NCI-H526 treated with DMSO at 0.1 percent for 48 hours (cell line): ENCODE data around the gene RECQL5.
"Not testable (repeated sequence)": the region's sequence is repeated elsewhere in the genome, so short reads cannot be mapped to it uniquely, and the experiment has no call there.

Source experiments
- DNase-seq: peaks from one replicate; lab custom pipeline; 2025; lab: John Stamatoyannopoulos, UW

The RECQL5 gene

DNA sequence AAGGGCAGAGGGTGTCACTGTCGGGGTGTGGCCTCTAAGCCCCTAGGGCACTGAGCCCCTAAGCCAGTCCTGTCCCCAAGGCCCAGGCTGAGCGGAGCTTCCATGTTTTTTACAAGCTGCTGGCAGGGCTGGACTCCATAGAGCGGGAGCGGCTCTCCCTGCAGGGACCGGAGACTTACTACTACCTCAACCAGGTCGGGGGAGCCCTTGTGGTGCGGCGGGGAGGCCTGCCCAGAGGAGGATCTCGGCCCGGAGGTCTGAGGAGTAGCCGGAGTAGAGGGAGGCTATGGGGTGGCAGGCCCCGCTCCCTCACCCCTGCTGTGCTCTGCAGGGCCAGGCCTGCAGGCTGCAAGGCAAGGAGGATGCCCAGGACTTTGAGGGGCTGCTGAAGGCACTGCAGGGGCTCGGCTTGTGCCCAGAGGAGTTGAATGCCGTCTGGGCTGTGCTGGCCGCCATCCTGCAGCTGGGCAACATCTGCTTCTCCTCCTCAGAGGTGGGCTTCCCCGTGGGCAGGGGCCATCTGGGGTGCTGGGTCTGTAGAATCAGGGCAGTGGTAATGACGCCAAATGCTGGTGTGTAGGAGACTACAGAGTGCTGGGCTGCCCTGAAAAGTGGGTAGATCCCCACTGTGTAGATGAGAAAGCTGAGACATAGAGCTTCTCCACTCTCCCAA lies 74.5 kb downstream of the RECQL5 start:
- DNase-seq: no peak

DNA sequence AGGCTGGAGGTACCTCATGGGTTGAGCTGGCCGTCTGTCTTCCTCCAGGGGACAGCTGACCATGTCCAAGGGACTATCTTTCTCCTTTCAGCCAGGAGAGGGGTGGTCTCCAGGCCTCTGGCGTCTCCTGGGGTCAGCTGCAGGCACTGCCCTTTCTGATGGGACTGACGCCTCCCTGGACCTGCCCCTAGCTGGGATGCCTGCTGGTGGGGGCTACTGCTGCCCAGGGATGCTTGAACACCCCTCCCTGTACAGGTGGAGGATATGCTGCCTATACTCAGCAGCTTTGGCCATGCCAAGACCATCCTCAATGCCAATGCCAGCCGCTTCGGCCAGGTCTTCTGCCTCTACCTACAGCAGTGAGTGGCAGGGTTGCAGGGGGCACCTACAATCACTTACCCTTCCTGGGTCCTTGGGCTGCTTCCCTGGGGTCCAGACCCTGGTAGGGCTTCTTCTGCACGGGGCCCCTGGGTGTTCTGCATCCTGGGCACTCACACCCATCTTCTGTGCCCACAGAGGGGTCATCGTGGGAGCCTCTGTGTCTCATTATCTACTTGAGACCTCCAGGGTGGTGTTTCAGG lies 75.1 kb downstream of the RECQL5 start:
- no peak for DNase-seq

DNA sequence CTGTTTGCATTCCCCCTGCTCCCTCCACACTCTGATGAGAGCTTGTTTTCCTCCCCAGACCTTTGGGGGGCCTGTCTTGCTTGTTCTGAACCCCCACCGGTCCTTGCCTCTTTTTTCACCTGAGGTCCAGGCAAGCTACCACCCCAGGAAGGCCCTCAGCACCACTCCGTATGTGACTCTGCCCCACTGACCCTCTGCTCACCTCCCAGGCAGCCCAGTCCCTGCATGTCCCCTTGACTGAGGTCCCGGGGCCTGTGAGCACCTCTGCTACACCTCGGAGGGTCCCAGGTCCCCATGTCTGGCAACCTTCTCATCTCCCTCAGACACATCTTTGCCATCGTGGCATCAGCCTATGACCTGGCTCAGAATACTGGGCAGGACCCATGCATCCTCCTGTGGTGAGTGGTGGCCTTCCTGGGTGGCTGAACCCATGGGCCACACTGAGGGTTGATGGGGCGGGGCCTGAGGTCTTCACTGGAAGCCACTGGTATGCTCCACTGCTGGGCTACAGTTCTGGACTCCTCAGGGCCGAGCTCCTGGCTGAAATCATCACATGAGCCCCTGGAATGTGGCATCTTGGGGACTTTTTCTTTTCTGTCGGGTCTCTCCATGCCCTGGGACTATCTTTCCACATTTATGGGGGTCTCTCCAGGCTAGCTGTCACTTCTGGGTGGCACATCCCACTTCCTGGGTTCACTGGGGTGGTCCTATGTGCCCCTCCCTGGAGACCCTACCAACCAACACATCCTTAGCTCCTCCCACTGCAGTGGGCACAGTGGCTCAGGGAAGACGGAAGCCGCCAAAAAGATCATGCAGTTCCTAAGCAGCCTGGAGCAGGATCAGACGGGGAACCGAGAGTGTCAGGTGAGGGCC lies 75.9 kb downstream of the RECQL5 start:
- no peak for DNase-seq

DNA sequence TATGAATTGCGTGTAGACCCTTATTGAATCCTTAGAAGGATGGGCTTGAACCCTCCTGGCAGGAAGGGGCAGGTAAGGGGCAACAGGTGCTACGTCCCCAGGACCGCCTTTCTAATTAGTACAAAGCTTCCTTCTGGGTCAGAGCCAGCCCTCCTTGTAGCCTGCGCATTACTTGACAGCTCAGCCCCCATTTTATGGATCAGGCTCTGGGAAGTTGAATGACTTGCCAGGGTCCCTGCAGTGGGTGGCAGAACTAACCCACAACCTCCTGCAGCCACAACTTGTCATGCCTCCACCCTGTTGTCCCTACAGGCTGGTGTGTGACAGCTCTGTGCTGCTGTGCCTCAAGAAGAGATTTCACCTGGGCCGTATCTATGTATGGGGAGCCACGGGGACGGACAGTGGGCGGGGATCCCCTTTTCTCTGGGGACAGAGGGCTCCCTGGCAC lies 76.6 kb downstream of the RECQL5 start:
- no peak for DNase-seq

DNA sequence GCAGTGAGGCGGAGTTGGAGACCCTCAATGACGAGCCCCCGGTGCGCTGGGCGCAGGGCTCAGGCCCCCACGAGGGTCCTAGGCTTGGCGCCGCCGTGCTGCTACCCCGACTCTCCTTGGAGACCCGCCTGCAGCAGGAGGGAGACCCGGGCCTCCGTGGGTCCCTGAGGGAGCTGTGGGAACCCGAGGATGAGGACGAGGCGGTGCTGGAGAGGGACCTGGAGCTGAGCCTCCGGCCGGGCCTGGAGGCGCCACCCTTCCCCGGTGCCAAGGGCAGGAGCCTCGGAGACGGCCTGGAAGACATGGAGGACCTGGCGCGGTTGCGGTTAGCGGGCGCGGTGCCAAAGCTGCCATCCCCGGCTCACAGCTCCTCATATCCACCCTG lies 77.0 kb downstream of the RECQL5 start:
- DNase-seq: no peak

DNA sequence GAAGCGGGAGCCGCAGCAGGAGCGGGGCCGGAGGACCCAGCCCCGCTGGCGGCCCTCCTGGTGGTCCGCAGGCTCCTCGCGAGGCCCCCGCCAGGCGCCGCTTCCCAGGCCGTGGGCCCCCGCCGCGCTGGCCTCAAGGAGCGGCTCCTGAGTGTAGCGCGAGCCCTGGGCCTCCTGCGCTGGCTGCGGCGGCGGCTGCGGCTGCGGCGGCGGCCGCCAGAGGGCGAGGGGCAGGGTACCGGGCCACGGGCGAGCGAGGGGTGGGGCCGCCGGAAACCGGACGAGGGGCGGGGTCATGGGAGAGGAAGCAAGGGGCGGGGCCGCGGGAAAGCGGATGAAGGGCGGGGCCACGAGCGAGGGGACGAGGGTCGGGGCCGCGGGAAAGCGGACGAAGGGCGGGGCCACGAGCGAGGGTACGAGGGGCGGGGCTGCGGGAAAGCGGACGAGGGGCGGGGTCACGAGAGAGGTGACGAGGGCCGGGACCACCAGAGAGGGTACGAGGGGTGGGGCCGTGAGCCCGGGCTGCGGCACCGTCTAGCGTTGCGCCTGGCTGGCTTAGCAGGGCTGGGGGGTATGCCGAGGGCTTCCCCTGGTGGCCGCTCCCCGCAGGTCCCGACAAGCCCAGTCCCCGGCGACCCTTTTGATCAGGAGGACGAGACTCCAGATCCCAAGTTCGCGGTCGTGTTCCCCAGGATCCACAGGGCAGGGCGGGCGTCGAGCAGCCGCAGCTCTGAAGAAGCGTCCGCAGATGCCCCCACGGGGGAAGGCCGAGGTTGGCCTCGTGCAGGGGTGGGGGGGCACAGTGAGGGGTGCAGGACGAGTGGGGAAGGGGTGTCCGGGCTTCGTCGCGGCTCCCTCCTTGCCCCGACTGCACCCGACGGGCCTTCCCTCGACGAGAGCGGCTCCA lies 77.7 kb downstream of the RECQL5 start:
- peak; percentile 75 for DNase-seq

DNA sequence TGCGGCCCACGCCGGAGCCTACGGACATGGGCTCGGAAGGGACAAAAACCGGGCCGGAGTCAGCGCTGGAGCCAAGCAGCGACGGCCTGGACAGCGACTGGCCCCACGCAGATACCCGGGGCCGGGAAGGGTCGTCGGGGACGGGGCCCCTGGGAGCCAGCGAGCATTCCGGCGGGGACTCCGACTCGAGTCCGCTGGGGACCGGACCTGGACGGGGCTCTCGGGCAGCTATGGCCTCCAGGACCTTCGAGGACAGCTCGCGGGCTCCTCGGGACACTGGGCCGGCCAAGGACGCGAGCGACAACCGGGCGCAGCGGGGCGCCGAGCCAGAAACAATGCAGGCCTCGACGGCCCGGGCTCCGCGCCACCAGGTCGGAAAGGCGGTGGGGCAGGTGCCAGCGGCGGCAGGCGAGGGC lies 78.3 kb downstream of the RECQL5 start:
- no peak for DNase-seq

DNA sequence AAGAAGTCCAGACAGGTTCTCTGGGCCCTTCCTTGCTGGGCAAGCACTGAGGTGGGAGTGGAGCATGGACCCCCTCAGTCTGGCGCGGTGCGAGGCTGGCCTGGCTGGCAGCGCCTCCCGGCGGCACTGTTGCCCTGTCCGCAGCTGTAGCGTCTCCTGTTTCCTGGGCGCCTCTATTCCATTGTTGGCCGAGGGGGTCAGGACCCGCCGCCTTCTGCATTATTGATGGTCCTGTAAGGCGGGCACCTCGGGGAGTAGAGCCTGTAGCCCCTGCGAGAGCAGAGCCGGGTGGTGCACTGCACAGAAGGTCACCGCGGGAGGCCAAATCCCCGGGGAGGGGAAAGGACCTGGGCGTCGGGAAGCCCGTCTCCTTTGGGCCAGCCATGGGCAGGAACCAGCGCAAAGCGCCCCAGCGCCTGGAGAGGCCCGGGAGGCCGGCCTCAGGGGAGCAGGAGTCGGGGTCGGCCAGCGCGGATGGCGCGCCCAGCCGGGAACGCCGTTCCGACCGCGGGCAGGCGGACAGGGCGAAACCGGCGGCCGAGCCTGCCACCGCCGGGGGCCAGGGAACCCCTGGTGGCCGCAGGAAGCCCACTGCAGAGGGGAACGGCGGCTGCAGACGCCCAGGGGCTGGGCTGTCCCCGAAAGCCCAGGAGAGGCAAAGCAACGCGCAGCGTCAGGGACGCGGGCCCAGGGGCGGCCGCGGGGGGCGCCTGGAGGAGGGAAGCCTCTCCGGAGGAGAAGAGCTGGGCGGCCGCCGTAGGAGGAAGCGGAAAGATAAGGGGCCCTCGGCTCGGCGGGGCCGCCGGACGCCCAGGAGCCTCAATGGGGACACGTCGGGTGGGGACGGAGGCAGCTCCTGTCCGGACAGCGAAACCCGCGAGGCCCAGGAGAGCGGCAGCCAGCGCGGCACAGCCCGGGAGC lies 79.0 kb downstream of the RECQL5 start, which contains the start of gene MYO15B:
Gene MYO15B (plus strand): TSS at position 126 of the 921 bp plus-strand sequence. CDS start 258 bp downstream, at position 384.
- DNase-seq: no peak

DNA sequence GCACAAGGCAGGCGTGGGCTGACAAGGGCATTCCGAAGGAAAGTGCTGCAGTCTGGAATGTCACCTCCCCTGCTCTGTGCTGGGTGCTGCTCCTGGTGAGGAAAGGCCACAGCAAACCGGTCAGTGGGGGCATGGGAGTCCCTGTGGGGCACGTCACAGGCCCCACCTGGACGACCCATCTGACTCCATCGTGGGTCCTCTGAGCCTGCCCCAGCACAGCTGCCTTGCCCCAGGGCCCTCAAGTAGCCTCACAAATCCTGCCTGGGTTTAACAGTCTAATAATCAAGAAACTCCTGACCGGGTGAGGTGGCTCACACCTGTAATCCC lies 82.1 kb downstream of the RECQL5 start:
- no peak for DNase-seq

DNA sequence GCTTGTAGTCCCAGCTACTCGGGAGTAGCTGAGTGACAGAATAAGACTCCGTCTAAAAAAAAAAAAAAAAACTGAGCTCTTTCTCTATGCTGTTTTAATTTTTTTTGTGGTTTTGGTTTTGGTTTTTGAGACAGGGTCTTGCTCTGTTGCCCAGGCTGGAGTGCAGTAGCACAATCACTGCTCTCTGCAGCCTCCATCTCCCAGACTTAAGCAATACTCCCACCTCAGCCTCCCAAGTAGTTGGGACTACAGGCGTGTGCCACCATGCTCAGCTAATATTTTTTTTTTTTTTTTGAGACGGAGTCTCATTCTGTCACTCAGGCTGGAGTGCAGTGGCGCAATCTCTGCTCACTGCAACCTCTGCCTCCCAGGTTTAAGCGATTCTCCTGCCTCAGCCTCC lies 83.8 kb downstream of the RECQL5 start:
- DNase-seq: not testable (repeated sequence)

DNA sequence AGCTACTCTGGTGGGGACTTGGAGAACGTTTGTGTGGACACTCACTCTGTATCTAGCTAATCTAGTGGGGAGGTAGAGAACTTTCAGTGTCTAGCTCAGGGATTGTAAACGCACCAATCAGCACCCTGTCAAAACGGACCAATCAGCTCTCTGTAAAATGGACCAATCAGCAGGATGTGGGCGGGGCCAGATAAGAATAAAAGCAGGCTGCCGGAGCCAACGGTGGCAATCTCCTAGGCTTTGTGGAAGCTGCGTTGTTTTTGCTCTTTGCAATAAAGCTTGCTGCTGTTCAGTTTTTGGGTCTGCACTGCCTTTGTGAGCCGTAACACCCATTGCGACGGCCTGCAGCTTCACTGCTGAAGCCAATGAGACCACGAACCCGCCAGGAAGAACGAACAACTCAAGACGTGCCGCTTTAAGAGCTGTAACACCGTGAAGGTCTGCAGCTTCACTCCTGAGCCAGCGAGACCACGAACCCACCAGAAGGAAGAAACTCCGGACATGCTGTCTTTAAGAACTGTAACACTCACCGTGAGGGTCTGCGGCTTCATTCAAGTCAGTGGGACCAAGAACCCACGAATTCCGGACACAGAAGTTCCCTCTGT lies 85.7 kb downstream of the RECQL5 start:
- DNase-seq: not testable (repeated sequence)
